Astrocyte of the spinal cord (primary cell): Measurements from ENCODE around the gene AQP11.
"Not testable (repeated sequence)": the region's sequence is repeated elsewhere in the genome, so short reads cannot be mapped to it uniquely, and the experiment has no call there.

Source experiments
- DNase-seq: peaks from one replicate; pipeline ENCODE4 v3.0.0; 2011; ENCODE audit warnings: low read depth, low spot score
- H3K4me3 ChIP-seq: 2 replicates; pipeline ENCODE4 v1.5.1; 2011; ENCODE audit warnings: low read depth, mild to moderate bottlenecking, low read length, moderate library complexity
- in situ Hi-C: cut with HindIII; loops from 2 replicates; pipeline ENCODE4 v1.10.0; 2017; ENCODE audit warnings: low sequenced_read_pairs
- TF ChIP-seq, protein P1 (sequence below): IDR thresholded peaks from 2 replicates; pipeline ENCODE4 v1.5.1; 2012; ENCODE audit warnings: low read depth, mild to moderate bottlenecking, low read length, inconsistent platforms

Gene AQP11

DNA sequence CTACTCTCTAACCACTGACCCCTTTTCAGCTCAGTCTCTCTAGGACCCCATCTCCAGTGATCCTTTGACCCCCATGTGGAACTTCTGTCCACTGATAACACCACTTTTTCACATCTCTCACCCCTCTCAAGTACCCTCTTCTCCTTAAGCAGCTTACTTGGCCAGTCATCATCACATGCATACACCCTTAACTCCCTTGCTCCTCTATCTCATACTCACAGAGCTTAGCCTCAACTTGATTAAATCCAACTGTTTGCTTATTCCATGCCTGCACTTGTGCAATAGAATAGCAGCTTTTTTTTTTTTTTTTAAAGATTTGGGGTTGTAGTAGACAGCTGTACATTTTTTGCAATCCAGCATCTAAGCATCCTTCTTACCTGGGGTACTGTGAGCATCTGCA lies 22.2 kb downstream of the AQP11 start:
- in situ Hi-C loops, result no loop called here
- no peak for DNase-seq
- TF ChIP-seq, protein P1, sequence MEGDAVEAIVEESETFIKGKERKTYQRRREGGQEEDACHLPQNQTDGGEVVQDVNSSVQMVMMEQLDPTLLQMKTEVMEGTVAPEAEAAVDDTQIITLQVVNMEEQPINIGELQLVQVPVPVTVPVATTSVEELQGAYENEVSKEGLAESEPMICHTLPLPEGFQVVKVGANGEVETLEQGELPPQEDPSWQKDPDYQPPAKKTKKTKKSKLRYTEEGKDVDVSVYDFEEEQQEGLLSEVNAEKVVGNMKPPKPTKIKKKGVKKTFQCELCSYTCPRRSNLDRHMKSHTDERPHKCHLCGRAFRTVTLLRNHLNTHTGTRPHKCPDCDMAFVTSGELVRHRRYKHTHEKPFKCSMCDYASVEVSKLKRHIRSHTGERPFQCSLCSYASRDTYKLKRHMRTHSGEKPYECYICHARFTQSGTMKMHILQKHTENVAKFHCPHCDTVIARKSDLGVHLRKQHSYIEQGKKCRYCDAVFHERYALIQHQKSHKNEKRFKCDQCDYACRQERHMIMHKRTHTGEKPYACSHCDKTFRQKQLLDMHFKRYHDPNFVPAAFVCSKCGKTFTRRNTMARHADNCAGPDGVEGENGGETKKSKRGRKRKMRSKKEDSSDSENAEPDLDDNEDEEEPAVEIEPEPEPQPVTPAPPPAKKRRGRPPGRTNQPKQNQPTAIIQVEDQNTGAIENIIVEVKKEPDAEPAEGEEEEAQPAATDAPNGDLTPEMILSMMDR, result no peak
- H3K4me3 ChIP-seq, result no peak overlapping the region

DNA sequence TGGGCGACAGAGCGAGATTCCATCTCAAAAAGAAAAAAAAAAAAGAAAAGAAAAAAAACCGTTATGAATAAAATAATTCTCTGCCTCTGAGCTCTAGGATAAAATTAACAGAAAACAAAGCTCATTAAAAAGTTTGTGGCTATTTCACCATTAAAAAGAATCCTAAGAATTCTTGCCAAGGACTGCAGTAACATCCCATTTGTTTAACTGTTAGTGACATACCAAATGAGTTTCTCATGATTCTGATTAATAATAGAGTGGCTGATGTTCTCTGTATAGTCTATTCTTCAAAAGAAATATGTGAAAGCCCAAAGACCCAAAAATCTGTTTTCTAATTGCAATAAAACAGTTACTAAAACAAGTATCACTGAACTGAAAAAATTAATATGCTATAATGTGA lies 28.1 kb downstream of the AQP11 start:
- in situ Hi-C loops, result no loop called here
- TF ChIP-seq, protein P1, result no peak
- no peak for DNase-seq
- H3K4me3 ChIP-seq, result no peak overlapping the region

DNA sequence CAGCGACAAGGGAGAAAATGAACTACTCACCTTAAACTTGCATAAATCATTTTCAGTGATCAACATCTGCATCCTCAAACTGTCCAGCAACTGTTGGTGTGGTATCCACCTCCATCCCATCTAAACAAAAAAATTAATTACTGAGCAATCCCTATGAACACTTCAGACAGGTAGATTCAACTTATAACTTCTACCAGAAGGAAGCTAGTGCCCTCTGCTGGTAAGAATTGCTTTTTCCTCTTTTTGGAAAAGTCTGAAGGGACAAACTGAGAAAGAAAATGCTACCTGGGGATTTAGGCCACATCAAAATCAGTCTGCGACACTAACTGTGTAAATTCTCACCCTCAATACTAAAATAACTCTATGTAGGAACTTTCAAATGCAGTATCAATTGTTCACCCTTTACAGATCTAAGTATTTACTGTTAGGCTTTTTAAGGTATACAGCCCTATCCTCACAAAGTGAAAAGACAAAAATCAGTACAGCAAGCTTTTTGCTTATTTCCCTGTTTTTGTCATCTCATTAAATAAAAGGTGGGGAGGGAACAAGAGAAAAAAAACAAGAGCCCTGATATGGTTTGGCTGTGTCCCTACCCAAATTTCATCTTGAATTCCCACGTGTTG lies 29.9 kb downstream of the AQP11 start:
- in situ Hi-C loops, result no loop called here
- no peak overlapping the region for H3K4me3 ChIP-seq
- TF ChIP-seq, protein P1, result peak; percentile 68
- DNase-seq, result peak; percentile 58

DNA sequence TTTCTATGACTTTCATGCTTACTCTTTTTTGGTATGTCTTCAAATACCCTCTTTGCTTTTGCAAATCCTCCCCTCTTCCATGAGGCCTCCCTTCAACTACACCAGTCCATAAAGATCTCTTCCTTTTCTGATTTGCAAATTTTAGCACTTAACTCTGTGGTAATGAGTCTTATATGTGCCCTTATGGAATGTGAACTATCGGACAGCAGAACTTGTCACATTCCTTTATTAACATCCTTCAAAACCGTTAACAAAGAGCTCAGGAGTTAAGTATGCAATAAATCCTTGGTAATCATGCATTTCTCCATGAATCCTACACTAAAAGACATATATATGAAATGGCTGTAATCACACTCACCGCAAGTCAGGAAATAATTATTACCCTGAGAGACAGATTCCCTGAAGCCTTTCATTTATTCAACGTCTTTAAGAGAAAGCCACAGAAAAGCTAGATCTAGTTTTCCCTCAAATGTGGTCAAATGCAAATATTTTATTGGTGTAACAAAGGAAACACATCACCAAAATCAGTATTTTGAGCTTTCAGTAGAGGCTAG lies 40.5 kb downstream of the AQP11 start:
- in situ Hi-C loops, result no loop called here
- no peak overlapping the region for H3K4me3 ChIP-seq
- TF ChIP-seq, protein P1, result no peak
- no peak for DNase-seq

DNA sequence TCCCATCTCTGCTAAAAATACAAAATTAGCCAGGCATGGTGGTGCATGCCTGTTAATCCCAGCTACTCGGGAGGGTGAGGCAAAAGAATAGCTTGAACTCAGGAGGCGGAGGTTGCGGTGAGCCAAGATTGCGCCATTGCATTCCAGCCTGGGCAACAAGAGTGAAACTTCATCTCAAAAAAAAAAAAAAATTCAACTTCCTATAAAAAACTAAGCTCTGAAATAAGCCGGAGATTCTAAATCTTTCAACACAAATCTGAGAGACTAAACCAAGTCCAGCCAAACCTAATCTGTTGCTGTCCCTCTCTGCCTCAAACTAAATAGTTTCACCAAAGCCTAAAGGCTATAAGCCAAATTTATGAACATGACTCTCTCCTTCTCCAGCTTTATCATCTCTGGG lies 44.2 kb downstream of the AQP11 start:
- in situ Hi-C loops, H3K4me3 ChIP-seq, DNase-seq: not testable (repeated sequence)

DNA sequence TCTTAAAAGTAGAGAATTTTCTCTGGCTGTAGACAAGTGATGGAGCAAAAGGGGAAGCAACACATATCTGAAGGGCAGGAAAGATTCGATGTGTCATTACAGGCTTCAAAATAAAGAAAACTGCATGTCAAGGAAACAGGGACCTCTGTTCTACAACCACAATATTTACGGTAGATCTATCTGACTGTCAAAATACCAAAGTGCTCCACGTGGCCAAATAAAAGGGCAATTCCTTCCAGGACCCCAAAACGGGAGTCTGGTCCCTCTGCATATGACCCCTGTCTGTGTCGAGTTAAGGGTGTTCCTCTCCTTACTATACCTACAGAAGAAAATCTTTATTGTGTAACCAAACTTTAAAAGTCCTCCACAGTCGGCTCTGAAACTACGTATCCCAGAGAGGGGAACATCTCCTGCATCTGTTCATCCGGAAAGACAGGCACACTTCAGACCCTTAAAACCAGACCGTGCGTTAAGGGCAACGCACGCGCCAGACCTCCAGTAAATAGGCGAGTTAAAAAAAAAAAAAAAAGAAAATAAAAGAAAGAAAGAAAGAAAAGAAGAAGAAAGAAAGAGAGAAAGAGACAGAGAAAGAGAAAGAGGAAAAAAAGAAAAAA lies 47.1 kb downstream of the AQP11 start:
- H3K4me3 ChIP-seq, result peak overlapping the region; percentile 71
- TF ChIP-seq, protein P1, result no peak
- in situ Hi-C loops, result no loop called here
- DNase-seq, result no peak
